Hematopoietic multipotent progenitor cell treated with erythropoietin and hydrocortisone succinate and interleukin-3 and kit ligand, for 4 days (in vitro differentiated cells): ENCODE results near the gene IFITM1.
A peak's percentile ranks its signal among the peaks of the same experiment; 100 is the strongest.
"Not testable (repeated sequence)": the region's sequence is repeated elsewhere in the genome, so short reads cannot be mapped to it uniquely, and the experiment has no call there.

ENCODE experiments used
- DNase-seq: peaks from one replicate; pipeline ENCODE4 v3.0.0-alpha.2; 2015

Gene IFITM1

GRCh38 chr11:282630-283360 is 31.0 kb upstream of the IFITM1 start:
- DNase-seq, result no peak

DNA sequence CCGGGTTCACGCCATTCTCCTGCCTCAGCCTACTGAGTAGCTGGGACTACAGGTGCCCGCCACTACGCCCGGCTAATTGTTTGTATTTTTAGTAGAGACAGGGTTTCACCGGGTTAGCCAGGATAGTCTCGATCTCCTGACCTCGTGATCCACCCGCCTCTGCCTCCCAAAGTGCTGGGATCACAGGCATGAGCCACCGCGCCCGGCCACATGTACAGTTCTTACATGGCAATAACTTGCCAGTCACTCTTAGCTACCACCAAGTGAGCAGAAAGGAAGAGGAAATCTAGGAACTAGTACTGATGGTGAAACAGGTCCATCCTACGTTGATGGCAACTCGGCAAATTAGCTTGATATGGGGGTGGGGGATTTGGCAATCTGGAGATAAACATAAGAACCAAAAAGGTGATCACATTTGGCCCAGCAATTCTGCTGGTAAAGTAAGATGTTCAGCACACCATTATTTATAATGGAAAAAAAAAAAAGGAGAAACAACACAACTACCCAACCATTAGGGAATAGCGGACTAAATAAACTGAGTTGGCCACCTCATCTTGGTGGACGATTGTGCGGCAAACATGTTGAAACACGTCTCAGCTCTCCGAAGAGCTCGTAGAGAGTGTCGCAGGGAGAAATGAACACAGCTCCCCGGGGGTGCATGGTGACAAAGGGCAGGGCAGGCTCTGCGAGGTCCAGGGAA is 30.3 kb upstream of the IFITM1 start:
- DNase-seq, result no peak

GRCh38 chr11:284105-285020 is 29.5 kb upstream of the IFITM1 start:
- no peak for DNase-seq

DNA sequence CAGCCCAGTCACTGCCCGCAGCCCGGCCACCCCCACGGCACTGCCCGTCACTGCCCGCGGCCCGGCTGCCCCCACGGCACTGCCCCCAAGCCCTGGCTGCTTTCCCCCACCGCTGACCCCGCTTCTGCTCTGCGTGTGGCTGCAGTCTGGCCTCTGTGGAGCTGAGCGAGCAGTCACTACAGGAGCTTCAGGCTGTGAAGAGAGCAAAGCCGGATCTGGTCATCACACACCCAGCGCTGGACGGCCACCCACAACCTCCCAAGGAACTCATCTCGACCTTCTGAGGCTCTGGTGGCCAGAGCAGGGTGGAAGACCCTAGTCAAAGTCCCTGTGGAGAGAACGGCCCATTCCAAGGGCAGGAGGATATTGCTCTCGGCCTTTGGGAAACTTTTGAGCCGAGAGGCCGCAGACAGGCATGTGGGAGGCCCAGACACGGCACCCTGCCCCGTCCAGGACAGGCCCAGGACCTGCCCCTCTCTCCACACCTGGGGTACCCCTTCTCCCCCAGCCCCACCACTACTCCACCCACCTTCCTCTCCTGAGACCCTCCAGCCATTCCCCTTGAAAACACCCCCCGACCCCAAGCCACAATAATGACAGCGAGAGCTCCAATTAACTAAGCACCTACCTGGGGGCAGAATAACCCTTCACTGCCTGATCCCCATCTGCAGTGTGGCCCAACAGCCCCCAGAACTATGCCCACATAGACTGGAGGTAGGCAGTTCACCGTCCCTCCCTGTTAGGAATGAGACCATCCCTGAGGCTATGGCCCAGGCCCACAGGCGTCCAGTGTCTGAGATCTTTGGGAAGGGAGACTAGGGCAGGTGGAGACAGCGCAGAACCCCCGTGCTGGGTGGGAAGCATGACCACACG is 28.6 kb upstream of the IFITM1 start:
- DNase-seq, result no peak

- DNase-seq, result no peak
Measured at GRCh38 chr11:285894-286220, 28.0 kb upstream of the IFITM1 start.

GRCh38 chr11:286977-287820 is 26.6 kb upstream of the IFITM1 start:
- DNase-seq, result not testable (repeated sequence)

- DNase-seq, result no peak
Measured at GRCh38 chr11:287821-288477, 25.9 kb upstream of the IFITM1 start.

DNA sequence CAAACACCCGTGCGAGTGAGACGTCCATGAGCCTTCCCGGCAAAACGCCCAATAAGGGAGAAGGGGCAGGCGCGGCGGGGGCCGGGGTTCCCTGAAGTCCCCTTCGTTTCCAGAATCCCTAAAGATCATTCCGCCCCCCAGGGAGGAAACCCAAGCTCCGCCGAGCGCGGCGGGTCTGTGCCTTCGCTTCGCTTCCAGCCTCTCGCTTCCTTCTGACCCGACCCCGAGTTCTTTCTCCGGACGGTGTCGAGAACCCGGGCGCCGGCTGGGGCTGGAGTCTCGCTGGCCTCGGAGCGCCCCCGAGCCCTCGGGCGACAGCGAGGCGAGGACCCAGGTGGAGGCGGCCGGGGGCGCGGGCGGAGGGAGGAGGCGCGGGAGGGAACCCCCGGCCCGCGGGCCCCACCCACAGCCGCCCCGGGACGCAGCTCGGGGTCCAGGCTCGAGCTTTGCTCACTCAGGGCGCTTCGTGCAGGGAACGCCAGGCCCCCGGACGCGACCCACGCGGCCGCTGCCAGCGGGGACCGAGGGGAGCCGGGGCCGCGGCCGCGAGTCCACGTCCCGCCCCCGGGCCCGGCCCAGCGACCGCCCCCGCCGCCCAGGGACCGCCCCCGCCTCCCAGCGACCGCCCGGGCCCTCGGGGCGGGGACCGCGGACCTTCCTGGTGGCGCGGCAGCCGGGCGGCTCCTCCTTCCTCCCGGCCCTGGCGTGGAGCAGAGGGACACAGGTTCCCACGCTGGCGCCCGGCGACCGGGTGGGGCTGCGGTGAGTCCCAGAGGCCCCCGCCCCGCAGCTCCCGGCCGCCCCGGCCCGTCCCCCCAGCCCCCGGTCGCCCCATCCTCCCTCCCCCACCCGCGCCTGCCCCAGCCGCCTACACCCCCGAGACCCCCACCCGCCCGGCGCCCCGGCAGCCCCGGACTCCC is 25.1 kb upstream of the IFITM1 start, which contains the start of gene PGGHG:
Gene PGGHG, plus strand, starts transcription at position 649 of the 920 bp plus-strand sequence. CDS start 691 bp downstream, outside the sequence.
- peak; percentile 74 for DNase-seq

DNA sequence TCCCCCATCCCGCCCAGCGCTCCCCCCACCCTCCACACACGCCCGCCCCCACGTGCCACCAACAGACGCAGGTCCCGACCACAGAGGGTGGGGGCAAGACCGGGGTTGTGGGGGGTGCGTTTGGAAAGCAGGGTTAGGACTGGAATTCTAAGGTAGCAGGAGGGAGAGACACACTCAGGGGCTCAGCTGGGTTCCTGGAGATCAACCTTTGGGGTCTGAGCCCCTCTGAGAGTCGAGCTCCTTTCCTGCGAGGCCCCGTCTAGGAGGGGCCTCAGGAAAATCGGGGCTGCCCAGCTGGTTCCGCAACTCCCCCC is 24.5 kb upstream of the IFITM1 start:
- no peak for DNase-seq

DNA sequence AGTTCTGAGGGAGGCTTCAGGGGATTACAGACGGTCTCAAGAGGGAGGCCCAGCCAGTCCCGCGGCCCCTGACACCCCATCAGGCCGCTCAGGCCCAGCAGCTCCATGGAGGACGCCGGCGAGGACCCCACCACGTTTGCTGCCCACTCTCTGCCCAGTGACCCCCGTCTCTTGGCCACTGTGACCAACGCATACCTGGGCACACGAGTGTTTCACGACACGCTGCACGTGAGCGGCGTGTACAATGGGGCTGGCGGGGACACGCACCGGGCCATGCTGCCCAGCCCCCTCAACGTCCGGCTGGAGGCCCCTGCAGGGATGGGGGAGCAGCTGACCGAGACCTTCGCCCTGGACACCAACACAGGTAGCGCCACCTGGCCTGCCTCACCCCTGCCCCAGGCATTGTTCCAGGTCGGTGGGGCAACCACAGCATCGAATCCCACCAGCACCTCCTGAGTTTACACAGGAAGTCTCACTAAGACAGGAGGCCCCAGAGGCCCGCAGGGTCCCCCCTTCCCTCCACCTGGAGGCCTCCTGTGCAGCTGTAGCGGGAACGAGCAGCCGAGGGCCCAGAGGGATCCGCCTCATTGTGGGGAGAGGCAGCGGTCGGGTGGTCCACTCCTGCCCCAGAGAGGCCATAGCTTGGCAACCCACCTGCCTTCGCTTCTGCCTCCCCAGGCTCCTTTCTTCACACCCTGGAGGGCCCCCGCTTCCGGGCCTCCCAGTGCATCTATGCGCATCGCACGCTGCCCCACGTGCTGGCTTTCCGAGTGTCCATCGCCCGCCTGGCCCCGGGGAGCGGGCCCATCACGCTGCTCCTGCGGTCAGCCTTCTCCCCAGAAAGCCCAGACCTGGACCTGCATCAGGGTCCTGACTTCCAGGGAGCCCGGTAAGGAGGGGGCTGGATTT is 23.9 kb upstream of the IFITM1 start:
- DNase-seq, result no peak

- DNase-seq, result no peak
Measured at GRCh38 chr11:290621-291231, 23.1 kb upstream of the IFITM1 start.

GRCh38 chr11:291281-292210 is 22.3 kb upstream of the IFITM1 start:
- no peak for DNase-seq

- DNase-seq, result no peak
Measured at GRCh38 chr11:292211-293121, 21.4 kb upstream of the IFITM1 start.

DNA sequence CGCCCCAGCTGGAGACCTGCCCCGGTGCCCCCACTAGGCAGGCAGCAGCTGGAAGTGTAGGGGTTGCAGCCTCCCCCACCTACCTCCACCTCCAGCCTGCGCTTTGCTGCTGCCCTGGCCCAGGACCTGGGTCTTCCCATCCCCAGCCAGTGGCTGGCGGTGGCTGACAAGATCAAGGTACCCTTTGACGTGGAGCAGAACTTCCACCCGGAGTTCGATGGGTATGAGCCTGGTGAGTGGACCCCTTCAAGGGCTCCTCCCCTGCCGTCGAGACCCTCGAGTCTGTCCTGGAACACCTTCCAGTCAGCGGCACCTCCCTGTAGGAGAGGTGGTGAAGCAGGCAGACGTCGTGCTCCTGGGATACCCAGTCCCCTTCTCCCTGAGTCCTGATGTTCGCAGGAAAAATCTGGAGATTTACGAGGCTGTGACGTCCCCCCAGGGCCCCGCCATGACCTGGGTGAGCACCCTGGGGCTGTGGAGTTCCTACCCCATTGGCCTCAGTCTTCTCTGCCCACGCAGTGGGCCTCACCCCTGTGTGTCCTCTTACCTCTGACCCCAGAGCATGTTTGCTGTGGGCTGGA is 20.5 kb upstream of the IFITM1 start:
- no peak for DNase-seq

GRCh38 chr11:293852-294661 is 19.8 kb upstream of the IFITM1 start:
- DNase-seq, result no peak
